Nephron progenitor cell (in vitro differentiated cells): ENCODE results near the gene CD6.

Experiments
- DNase-seq: peaks from one replicate; pipeline ENCODE4 v3.0.0; 2021
- H3K27ac Mint-ChIP-seq: 2 replicates; pipeline ENCODE4 v1.8.0; 2021; ENCODE audit warnings: mild to moderate bottlenecking, moderate library complexity, mixed read lengths
- H3K27me3 Mint-ChIP-seq: 2 replicates; pipeline ENCODE4 v1.8.0; 2021; ENCODE audit warnings: mild to moderate bottlenecking, low read depth, mixed read lengths; ENCODE audit not compliant: poor library complexity
- H3K36me3 Mint-ChIP-seq: 2 replicates; pipeline ENCODE4 v1.8.0; 2021; ENCODE audit warnings: low read depth, mixed read lengths
- H3K4me1 Mint-ChIP-seq: 2 replicates; pipeline ENCODE4 v1.8.0; 2021; ENCODE audit warnings: mixed read lengths
- H3K4me3 Mint-ChIP-seq: 2 replicates; pipeline ENCODE4 v1.8.0; 2021; ENCODE audit warnings: mild to moderate bottlenecking, moderate library complexity, mixed read lengths
- H3K9me3 Mint-ChIP-seq: 2 replicates; pipeline ENCODE4 v1.8.0; 2021; ENCODE audit warnings: mild to moderate bottlenecking, moderate library complexity, mixed read lengths
- CTCF ChIP-seq: fragments of 200-600 bp; sonication (generic); IDR thresholded peaks from 2 replicates; pipeline ENCODE4 v1.5.0; 2021; ENCODE audit warnings: antibody characterized with exemption

Gene CD6

GRCh38 chr11:60951904-60952741 is 19.4 kb upstream of the CD6 start, which contains the start of gene SLC15A3:
TSS of gene SLC15A3 (minus strand) at chr11:60952176. CDS start at chr11:60951551, 625 bp downstream.
- Mint-ChIP-seq H3K36me3 (no peaks in the 10 kb centered on the region), H3K27ac (peak within 1 kb of the TSS; percentile 50), H3K9me3 (no peaks in the 10 kb centered on the region)

GRCh38 chr11:60952742-60953170 is 18.7 kb upstream of the CD6 start:
- Mint-ChIP-seq H3K36me3 (no peaks in the 10 kb centered on the region), H3K27me3 (peaks cover 65% of the 10 kb centered on the region), H3K9me3 (no peaks in the 10 kb centered on the region), H3K27ac (no peak overlapping the region), H3K4me1 (peaks cover 51% of the 10 kb centered on the region), H3K4me3 (peak overlapping the region; percentile 47)
- TF ChIP-seq CTCF, result no peak
- DNase-seq, result no peak

More at GRCh38 chr11:60951904-60952741, 19.4 kb upstream of the CD6 start, which contains the start of gene SLC15A3:
- peak; percentile 46 for DNase-seq
- Mint-ChIP-seq H3K4me1 (peaks cover 57% of the 10 kb centered on the region), H3K27me3 (peaks cover 65% of the 10 kb centered on the region), H3K4me3 (peak within 1 kb of the TSS; percentile 68)
- no peak for TF ChIP-seq CTCF

GRCh38 chr11:60953781-60954180 is 17.7 kb upstream of the CD6 start:
- H3K9me3 Mint-ChIP-seq, result no peaks in the 10 kb centered on the region
- no peak for DNase-seq
- no peak overlapping the region for H3K4me3 Mint-ChIP-seq
- H3K4me1 Mint-ChIP-seq, result peaks cover 41% of the 10 kb centered on the region
- no peaks in the 10 kb centered on the region for H3K36me3 Mint-ChIP-seq
- H3K27ac Mint-ChIP-seq, result peak overlapping the region; percentile 21
- TF ChIP-seq CTCF, result no peak
- peaks cover 57% of the 10 kb centered on the region for H3K27me3 Mint-ChIP-seq

GRCh38 chr11:60954421-60954820 is 17.1 kb upstream of the CD6 start:
- Mint-ChIP-seq H3K4me1 (peaks cover 34% of the 10 kb centered on the region), H3K27me3 (peaks cover 51% of the 10 kb centered on the region), H3K27ac (no peak overlapping the region), H3K4me3 (no peak overlapping the region), H3K36me3 (no peaks in the 10 kb centered on the region), H3K9me3 (no peaks in the 10 kb centered on the region)
- no peak for TF ChIP-seq CTCF
- no peak for DNase-seq

GRCh38 chr11:60955571-60955970 is 15.9 kb upstream of the CD6 start:
- Mint-ChIP-seq H3K27ac (peak overlapping the region; percentile 74), H3K4me1 (peaks cover 25% of the 10 kb centered on the region), H3K9me3 (peaks cover 7% of the 10 kb centered on the region), H3K4me3 (no peak overlapping the region), H3K36me3 (no peaks in the 10 kb centered on the region), H3K27me3 (peaks cover 45% of the 10 kb centered on the region)
- TF ChIP-seq CTCF, result no peak
- DNase-seq, result no peak

- no peak for TF ChIP-seq CTCF
Observed at GRCh38 chr11:60957188-60957587, 14.3 kb upstream of the CD6 start.

More at GRCh38 chr11:60957188-60957587, 14.3 kb upstream of the CD6 start:
- H3K36me3 Mint-ChIP-seq, result no peaks in the 10 kb centered on the region
- peaks cover 7% of the 10 kb centered on the region for H3K9me3 Mint-ChIP-seq
- peaks cover 19% of the 10 kb centered on the region for H3K4me1 Mint-ChIP-seq
- DNase-seq, result no peak
- H3K27me3 Mint-ChIP-seq, result peaks cover 44% of the 10 kb centered on the region
- no peak overlapping the region for H3K4me3 Mint-ChIP-seq
- H3K27ac Mint-ChIP-seq, result no peak overlapping the region
